SK-N-MC (cell line): Measurements from ENCODE around the gene UBE2R2.

Experiments
- DNase-seq: peaks from one replicate; pipeline ENCODE4 v3.0.0-alpha.2; 2011; ENCODE audit warnings: low read depth, low spot score
- H3K27ac ChIP-seq: fragments of 200-600 bp; sonication (generic); 2 replicates; pipeline ENCODE4 v1.5.1; 2016; ENCODE audit warnings: mixed run types
- H3K36me3 ChIP-seq: fragments of 200-600 bp; sonication (generic); 2 replicates; pipeline ENCODE4 v1.6.1; 2017; ENCODE audit warnings: antibody characterized with exemption, low read length, mixed read lengths; ENCODE audit not compliant: insufficient read depth
- H3K4me3 ChIP-seq: fragments of 200-600 bp; sonication (generic); 2 replicates; pipeline ENCODE4 v1.5.1; 2016
- H3K9ac ChIP-seq: fragments of 200-600 bp; sonication (generic); 2 replicates; pipeline ENCODE4 v1.8.0; 2017; ENCODE audit warnings: mixed run types, mixed read lengths; ENCODE audit not compliant: insufficient read length
- H3K9me3 ChIP-seq: fragments of 200-600 bp; sonication (generic); 2 replicates; pipeline ENCODE4 v1.6.1; 2017; ENCODE audit warnings: low read depth, mild to moderate bottlenecking, antibody characterized with exemption, low read length, moderate library complexity, mixed read lengths
- EZH2 ChIP-seq: fragments of 200-600 bp; sonication (generic); IDR thresholded peaks from one replicate; pipeline ENCODE4 v1.6.1; 2017; ENCODE audit warnings: antibody characterized with exemption
- FOXP2 ChIP-seq: optimal IDR thresholded peaks from 2 replicates; pipeline ENCODE3; 2011; ENCODE audit warnings: mild to moderate bottlenecking, moderate library complexity; ENCODE audit not compliant: insufficient read depth; ENCODE audit errors: extremely low read length, control extremely low read depth
- POLR2AphosphoS5 ChIP-seq: IDR thresholded peaks from 2 replicates; pipeline ENCODE4 v1.6.1; 2012; ENCODE audit warnings: mild to moderate bottlenecking, low read depth, low read length, borderline replicate concordance

Gene UBE2R2

DNA sequence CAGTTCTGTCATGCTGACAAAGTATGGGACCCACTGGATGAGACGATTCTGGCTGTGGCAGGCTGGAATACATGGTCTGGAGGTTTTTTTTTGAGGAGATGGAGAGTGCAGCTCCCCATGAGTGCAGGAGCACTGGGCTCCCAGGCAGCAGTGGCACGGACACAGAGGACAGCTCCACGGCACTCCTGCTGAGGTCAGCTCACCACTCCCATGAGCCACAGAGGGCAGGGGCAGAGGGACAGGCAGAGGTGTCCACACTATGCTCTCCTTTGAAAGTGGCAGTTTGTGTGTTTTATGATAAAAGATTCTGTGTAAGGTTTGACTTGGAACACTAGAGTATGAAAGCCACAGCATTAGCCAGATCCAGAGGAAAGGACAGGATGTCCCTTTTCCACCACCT, 114.4 kb downstream of the UBE2R2 start:
- no peak overlapping the region for H3K27ac ChIP-seq
- DNase-seq = no peak
- no peaks in the 10 kb centered on the region for H3K9me3 ChIP-seq
- H3K9ac ChIP-seq = no peak overlapping the region
- TF ChIP-seq POLR2AphosphoS5 = no peak
- no peak for TF ChIP-seq EZH2
- TF ChIP-seq FOXP2 = no peak
- peaks cover 92% of the 10 kb centered on the region for H3K36me3 ChIP-seq
- no peak overlapping the region for H3K4me3 ChIP-seq

DNA sequence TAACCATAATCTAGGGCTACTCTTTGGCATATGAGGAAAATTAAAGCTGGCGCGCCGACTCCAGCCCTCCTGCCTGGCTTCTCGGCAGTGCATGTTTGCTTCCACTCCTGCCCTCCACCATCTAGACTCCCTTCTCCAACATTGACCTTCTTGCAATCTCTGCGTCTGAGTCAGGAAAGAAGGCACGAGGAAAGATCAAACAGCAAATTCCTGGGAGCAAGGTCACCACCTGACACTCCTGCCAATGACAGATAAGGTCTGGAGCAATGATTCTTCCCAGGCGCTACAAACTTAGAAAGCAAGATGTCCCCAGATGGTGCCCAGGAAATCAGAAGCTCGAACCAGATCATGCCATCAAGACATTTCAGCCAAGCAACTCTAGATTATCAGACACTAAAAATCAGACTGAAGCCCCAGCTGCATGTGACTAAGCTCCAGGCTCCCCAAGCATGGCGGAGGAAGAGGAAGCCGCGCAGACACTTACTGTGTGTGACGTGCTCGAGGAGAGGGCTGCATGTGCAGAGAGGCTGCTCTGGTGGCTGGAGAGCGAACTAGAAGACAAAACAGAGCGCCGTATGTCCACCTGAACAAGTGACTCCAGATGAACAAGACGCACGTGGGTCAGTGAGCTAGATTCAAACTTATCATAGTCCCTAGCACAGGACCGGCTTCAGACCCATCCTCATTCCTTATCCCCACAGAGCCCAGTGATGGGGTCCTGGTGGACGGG, 115.3 kb downstream of the UBE2R2 start:
- no peaks in the 10 kb centered on the region for H3K9me3 ChIP-seq
- no peak for TF ChIP-seq FOXP2
- TF ChIP-seq EZH2 = no peak
- H3K9ac ChIP-seq = no peak overlapping the region
- no peak overlapping the region for H3K4me3 ChIP-seq
- no peak for DNase-seq
- H3K27ac ChIP-seq = no peak overlapping the region
- H3K36me3 ChIP-seq = peaks cover 92% of the 10 kb centered on the region

DNA sequence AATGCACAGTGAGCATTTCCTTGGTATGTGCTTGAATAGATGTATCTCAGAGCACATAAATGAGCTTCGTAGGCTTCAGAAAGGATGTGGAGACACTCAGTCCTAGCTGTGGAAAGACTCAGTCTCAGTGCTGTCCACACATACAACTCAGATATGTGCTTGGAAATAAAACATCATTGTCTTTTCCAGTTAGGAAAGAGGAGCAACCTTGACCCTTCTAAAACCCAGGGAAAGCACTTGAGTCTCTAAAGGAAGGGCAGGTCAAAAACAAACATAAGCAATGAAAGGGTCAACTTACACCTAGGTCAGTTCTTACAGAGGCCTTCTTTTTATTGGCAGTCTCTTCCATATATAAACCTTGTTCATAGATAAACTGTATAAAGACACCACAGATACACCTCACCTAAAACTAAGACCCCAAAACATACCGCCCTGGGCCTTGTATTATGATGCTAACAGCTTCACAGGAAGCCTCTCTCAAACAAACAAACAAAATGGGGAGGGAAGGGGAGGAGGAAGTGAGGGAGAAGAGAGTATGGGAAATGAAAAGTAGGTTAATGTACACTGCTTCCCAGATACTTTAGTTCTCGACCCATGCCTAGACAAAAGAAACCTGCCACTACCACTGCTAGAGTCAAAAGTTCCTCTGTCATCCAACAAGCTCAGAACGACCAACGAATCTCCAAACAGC, 117.4 kb downstream of the UBE2R2 start:
- TF ChIP-seq POLR2AphosphoS5 (no peak), EZH2 (no peak), FOXP2 (no peak)
- Histone ChIP-seq H3K9ac (no peak overlapping the region), H3K36me3 (peaks cover 81% of the 10 kb centered on the region), H3K9me3 (no peaks in the 10 kb centered on the region), H3K27ac (no peak overlapping the region), H3K4me3 (no peak overlapping the region)
- no peak for DNase-seq

DNA sequence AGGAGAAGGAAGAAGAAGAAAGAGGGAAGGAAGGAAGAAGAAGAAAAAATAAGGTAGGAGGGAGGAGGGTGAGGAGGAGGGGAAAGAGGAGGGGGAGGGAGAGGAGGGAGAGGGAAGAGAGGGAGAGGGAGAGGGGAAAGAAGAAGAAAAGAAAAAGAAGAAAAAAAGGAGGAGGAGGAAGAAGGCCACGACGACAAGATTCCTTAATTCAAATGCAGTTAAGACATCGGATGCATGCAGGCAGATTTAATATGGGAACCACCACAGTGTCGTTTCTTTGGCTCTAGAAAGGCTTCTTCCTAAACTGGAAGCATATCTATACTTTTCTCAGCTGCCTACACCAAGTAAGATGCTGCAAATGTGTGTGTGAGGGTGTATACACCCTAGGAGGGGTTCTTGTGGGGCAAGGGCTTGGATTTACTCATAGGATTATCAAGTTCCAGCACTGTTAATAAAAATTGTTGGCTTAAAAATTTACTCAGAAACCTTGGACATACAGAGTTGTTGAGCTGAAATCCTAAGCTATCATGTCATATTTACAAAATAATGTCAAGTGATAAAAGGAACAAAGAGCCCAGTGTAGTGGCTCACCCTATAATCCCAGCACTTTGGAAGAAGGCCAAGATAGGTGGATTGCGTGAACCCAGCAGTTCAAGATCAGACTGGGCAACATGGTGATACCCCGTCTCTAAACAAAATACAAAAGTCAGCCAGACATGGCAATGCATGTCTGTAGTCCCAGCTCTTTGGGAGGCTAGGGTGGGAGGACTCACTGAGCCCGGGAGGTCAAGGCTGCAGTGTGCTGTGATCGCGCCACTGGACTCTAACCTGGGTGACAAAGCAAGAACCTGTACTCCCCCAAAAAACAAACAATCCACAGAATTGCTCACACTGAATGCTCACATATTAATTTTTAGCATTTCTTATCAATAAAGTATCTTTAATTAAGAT, 123.2 kb downstream of the UBE2R2 start:
- Histone ChIP-seq H3K9ac (no peak overlapping the region), H3K27ac (0 out of 2 replicates have a peak overlapping the region, but pooled peaks have one; percentile 2), H3K4me3 (no peak overlapping the region), H3K36me3 (peaks cover 78% of the 10 kb centered on the region), H3K9me3 (no peaks in the 10 kb centered on the region)
- DNase-seq = no peak
- TF ChIP-seq POLR2AphosphoS5 (no peak), EZH2 (no peak), FOXP2 (no peak)

DNA sequence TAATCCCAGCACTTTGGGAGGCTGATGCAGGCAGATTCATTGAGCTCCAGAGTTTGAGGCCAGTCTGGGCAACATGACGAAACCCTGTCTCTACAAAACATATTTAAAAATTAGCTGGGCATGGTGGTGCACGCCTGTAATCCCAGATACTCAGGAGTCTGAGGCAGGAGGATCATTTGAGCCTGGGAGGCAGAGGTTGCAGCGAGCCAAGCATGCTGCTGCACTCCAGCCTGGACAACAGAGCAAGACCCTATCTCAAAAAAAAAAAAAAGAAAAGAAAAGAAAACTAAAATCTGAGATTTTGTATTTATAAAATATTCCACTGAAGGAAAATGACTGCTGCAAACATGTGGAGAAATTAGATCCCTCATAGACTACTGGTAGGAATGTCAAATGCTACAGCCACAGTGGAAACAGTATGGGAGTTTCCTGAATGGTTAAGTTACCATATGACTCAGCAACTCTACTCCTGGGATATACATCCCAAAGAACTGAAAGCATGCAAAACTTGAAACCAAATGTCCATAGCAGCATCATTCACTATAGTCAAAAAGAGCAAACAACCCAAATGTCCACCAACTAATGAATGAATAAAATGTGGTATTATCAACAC, 125.6 kb downstream of the UBE2R2 start:
- no peaks in the 10 kb centered on the region for H3K9me3 ChIP-seq
- peak overlapping the region; percentile 48 for H3K27ac ChIP-seq
- DNase-seq = peak; percentile 10
- no peak for TF ChIP-seq FOXP2
- TF ChIP-seq EZH2 = no peak
- TF ChIP-seq POLR2AphosphoS5 = no peak
- H3K4me3 ChIP-seq = no peak overlapping the region
- H3K9ac ChIP-seq = no peak overlapping the region
- peaks cover 76% of the 10 kb centered on the region for H3K36me3 ChIP-seq

DNA sequence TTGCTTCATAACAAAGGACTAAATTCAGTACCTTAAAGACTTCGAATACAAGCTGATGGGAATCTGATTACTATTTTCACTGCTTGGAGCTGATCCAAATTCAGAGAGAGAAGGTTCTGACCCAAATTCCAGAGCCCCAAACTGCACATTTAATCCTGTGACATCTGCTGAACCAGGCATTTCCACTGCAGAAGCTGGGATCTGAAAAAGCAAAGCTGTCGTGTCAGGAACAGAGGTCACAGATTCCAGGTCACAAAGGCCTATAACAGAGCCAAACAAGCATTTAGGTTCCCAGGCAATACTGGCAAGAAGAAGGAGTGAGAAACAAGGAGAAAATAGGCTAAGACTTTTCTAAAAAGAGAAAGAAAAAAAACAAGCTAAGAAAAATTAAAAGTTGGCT, 126.4 kb downstream of the UBE2R2 start:
- H3K9ac ChIP-seq = no peak overlapping the region
- H3K27ac ChIP-seq = peak overlapping the region; percentile 48
- no peak for TF ChIP-seq EZH2
- no peak for TF ChIP-seq FOXP2
- no peak for TF ChIP-seq POLR2AphosphoS5
- peaks cover 78% of the 10 kb centered on the region for H3K36me3 ChIP-seq
- no peak for DNase-seq
- H3K9me3 ChIP-seq = no peaks in the 10 kb centered on the region
- H3K4me3 ChIP-seq = no peak overlapping the region

DNA sequence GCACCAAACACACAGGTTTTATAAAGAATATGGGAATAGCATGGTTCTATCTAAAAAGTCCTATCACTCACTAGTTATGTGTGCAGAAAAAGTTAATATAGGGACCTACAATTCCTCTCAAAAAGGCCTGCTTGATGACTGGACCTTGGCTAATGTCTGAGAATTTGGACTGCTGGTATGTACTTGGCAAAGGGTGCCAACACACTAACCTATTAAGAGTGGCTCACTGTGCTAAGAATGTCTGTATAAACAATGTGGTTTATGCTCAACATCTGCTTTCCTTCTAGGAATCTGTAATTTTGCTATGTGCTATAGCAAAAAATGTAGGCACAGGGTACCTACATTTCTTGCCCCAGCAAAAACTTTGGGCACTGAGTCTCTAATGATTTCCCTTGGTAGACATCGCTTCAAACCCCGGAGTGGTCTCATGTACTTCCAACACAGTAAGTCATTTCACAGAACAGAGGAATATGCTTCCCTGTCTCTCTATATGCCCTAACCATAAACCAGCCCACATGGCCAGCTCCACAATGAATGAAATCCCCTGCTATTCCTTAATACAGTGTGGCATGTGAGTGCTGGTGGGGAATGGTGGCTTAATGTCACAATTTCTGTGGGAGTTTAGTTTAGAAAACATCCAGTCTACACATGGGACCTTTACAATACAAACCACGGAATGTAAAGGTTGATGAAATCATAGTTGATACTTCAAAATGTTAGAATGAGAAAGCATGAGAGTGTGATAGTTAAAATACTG, 130.0 kb downstream of the UBE2R2 start:
- no peak overlapping the region for H3K27ac ChIP-seq
- TF ChIP-seq EZH2 = no peak
- TF ChIP-seq FOXP2 = no peak
- TF ChIP-seq POLR2AphosphoS5 = no peak

DNA sequence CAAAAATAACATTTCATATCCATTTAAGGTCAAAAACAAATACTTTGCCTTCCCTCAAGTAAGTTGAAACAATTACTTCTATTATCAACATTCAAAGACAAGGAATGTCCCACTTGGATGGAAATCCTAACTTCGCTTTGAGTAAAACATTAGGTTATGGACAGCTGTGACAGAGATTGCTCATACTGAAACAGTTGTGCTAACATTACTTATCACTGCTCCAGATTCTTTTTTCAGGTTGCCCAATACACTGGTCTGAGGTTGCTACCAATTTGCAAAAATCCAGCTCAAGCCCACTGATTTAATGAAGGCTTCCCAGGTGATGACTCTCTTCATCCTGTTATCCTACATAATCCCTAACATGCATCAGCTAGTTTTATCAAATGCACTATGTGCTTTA, 133.4 kb downstream of the UBE2R2 start:
- Histone ChIP-seq H3K9me3 (no peaks in the 10 kb centered on the region), H3K4me3 (no peak overlapping the region), H3K27ac (no peak overlapping the region), H3K9ac (no peak overlapping the region), H3K36me3 (peaks cover 73% of the 10 kb centered on the region)
- no peak for TF ChIP-seq FOXP2
- no peak for TF ChIP-seq EZH2
- no peak for TF ChIP-seq POLR2AphosphoS5
- no peak for DNase-seq

More for the DNA sequence above, 130.0 kb downstream of the UBE2R2 start:
- DNase-seq = no peak
- H3K4me3 ChIP-seq = no peak overlapping the region
- H3K9ac ChIP-seq = no peak overlapping the region
- H3K36me3 ChIP-seq = peaks cover 74% of the 10 kb centered on the region
- H3K9me3 ChIP-seq = no peaks in the 10 kb centered on the region
